GM18498 (cell line): ENCODE measurements around the gene FGFR3.

Experiments used
- ATAC-seq: cut with Tn5 transposase; IDR thresholded peaks from one replicate; pipeline ENCODE4 v1.9.1; 2021; ENCODE audit warnings: mild to moderate bottlenecking, moderate library complexity; ENCODE audit not compliant: unreplicated experiment

The FGFR3 gene

GRCh38 chr4:1786544-1787362, 6.3 kb upstream of the FGFR3 start:
- no peak for ATAC-seq

GRCh38 chr4:1787411-1788077, 5.5 kb upstream of the FGFR3 start:
- ATAC-seq, result no peak

GRCh38 chr4:1788254-1788973, 4.7 kb upstream of the FGFR3 start:
- no peak for ATAC-seq

- ATAC-seq, result no peak
These were observed 3.5 kb upstream of the FGFR3 start for GRCh38 chr4:1789552-1789951.

GRCh38 chr4:1790005-1790404, 3.1 kb upstream of the FGFR3 start:
- ATAC-seq, result no peak

- ATAC-seq, result no peak
These were observed 798 bp upstream of the FGFR3 start for GRCh38 chr4:1792158-1792831.

- ATAC-seq, result peak; percentile 32
These were observed 375 bp downstream of the FGFR3 start for GRCh38 chr4:1793496-1793840.

GRCh38 chr4:1793940-1794808, 1.1 kb downstream of the FGFR3 start:
- ATAC-seq, result peak; percentile 14

- ATAC-seq, result no peak
These were observed 1.8 kb downstream of the FGFR3 start for GRCh38 chr4:1794809-1795298.

GRCh38 chr4:1795299-1796195, 2.5 kb downstream of the FGFR3 start:
- ATAC-seq, result no peak

- ATAC-seq, result no peak
These were observed 3.6 kb downstream of the FGFR3 start for GRCh38 chr4:1796486-1797204.

GRCh38 chr4:1797298-1797860, 4.3 kb downstream of the FGFR3 start:
- no peak for ATAC-seq

- ATAC-seq, result no peak
These were observed 4.9 kb downstream of the FGFR3 start for GRCh38 chr4:1797861-1798579.

GRCh38 chr4:1798580-1799386, 5.7 kb downstream of the FGFR3 start:
- no peak for ATAC-seq

- ATAC-seq, result no peak
These were observed 6.6 kb downstream of the FGFR3 start for GRCh38 chr4:1799387-1800375.

- no peak for ATAC-seq
These were observed 7.7 kb downstream of the FGFR3 start for GRCh38 chr4:1800805-1801204.
